NCI-H1048 (cell line): ENCODE measurements around the gene DNAH17.

ENCODE experiments used
- DNase-seq: peaks from one replicate; lab custom pipeline; 2025; lab: John Stamatoyannopoulos, UW

Gene DNAH17

DNA sequence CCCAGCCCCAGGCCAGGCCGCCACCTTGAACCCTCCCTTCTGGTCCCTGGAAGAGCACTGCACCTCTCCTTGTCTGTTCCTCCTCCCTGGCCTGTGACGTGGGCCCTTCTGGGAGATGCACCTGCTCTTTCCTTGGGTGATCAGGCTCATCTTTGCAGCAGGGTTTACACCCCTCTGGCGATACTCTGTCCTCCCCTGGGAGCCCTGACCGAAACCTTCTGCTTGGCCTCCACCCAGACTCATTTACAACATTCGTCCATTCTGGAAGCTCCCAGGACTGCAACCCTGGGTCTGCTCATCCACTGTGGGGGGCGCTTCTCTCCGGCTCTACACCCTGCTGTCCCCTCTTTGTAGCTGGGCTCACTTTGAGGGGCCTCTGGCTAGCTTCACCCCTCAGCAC lies 125.4 kb downstream of the DNAH17 start:
- no peak for DNase-seq

DNA sequence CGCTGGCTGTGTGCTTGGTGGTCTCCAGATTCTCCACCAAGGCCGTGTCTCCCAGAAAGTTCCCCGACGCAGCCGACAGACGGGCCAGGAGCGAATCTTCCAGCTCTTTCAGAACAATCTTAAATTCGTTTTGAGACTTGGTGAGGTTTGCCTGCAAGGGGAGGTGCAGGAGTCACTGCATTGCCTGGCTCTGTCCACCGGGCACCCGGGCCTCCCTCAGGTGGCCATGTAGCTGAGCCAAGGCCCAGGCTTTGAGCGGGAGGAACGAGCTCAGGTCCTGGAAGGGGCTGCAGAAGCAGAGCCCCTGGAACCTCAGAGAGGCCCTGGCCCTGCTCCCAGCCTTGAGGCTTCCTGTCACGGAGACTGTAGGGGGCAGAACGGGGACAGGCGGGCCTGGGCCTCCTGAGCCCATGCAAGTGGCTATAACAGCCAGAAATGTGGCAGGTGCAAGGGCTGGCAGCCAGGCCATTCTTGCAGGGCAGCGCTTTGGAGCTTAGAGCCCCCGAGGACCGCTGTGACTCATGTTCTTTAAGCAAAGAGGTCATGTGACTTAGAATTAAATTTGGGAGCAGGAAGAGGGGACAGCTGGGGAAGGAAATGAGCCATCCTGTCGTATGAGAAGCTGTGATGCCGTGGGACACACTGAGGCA lies 126.4 kb downstream of the DNAH17 start:
- DNase-seq, result no peak

DNA sequence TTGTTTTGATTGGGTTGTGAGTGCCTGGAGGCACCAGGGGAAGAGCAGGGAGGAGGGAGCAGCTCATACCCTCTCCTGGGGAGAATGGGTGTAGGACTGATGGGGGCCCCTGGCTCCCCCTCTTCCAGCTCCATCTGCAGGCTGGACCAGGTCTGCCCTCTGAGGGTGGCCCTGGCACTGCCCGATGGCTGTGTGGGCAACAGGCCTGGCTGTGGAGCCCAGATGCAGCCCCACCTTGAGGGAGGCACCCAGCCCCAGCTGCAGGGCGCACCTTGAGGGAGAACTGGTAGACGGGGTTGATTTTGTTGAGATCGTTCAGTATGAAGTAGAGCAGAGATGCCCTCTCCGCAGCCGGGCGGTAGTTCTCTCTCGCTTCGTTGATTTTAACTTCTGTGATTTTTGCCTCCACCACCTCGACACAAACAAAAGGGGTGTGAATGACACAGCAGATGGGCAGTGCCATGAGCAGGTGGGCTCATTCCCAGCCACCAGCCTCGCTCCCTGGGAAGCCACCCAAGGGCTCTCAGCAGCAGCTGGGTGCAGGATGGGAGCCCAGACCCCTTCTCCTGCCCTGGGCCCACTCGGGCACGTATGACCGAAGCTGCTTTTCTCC lies 127.1 kb downstream of the DNAH17 start:
- DNase-seq, result no peak

DNA sequence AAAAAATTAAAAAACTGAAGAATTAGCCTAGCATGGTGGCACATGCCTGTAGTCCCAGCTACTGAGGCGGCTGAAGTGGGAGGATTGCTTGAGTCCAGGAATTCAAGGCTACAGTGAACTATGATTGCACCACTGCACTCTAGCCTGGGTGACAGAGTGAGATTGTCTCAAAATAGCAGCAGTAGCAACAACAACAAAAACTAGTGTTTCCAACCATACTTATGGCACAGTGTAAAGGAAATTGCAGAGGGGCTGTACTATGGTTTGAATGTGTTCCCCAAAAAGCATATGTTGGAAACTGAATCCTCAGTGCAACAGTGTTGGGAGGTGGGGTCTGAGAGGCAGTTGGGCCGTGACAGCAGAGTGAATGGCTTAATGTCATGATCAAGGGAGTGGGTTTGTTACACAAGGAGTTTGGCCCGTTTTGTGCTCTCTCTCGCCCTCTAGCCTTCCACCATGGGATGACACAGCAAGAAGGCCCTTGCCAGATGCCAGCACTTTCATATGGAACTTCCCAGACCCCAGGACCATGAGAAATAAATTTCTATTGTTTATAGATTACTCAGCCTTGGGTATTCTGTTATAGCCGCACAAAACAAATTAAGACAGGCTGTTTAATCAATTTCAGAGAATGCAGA lies 128.7 kb downstream of the DNAH17 start:
- DNase-seq, result no peak

DNA sequence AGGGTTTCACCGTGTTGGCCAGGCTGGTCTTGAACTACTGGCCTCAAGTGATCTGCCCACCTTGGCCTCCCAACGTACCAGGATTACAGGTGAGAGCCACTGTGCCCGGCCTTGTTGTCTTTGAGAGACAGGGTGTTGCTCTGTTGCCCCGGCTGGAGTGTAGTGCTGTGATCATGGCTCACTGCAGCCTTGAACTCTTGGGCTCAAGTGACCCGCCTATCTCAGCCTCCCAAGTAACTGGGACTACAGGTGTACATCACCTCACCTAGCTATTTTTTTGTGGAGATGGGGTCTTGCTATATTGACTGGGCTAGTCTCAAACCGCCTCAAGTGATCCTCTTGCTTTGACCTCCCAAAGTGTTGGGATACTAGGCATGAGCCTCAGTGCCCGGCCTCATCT lies 130.4 kb downstream of the DNAH17 start:
- no peak for DNase-seq

DNA sequence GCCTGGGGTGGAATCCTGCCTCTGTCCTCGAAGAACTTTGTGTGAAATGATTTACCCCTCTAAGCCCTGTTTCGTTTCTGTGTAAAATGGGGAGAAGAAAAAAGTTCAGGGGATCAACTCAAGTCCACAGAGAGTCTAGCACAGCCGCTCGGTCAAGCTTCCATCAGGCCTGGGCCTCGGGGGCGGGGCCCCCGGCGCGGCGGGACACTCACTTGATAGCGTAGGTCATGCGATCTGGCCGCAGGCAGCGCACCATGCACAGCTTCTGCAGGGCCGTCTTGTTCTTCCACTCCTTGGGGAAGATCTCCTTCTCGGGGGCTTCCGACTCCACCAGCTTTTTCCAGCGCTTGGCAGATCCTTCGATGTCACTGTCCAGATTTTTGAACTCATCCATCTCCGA lies 132.8 kb downstream of the DNAH17 start:
- no peak for DNase-seq

DNA sequence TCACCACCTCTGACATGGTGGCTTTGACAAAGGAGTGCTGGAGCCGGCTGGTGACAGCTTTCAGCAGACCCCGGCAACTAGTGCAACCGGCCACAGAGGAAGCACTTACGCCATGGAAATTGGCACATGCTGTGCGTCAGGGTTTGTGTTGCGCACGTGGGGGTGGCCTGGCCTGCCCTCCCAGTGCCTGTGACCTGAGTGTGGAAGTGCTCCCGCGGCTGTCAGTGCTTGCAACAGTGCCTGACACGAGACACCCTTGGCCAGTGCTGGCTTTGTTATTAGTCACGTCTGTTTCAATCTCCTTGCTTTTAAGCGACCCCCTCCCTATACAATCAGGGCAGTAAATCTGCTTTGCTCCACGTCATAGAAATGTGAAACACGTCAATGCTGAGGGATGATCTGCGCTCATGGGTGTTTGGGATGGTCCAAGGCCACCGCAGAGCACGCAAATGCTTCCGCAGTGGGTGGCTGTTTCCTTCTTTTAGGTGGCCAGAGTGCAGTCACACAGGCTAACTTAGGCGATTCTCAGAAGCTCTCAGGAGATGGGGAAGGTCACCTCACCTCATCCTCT lies 134.5 kb downstream of the DNAH17 start:
- DNase-seq, result no peak

DNA sequence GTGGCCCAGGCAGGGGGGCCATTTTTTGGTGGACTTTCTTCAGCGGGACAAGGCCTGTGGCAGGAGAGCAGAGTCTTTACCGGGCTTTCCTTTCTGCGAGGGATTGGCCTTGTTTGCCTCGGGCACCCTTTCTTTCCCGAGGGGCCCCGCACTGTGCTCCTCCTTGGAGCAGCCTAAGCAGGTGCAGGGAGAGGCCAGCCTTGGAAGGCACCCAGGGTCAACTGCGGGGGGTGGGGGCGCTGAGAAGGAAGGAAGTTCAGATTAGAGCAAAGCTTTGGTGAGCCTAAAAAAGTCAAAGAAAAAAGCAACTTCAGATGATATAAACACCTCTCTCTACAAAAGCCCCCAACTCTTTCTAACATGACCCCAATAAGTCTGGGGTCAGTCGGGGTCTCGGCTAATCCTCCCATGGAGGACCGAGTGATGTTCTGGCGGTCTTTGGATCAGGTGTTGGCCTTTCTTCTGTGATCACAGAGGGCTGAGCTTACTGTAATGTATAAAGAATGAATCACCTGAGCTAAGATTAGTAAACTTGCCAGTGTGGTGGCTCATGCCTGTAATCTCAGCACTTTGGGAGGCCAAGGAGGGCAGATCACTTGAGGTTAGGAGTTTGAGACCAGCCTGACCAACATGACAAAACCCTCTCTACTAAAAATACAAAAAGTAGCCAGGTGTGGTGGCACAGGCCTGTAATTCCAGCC lies 135.8 kb downstream of the DNAH17 start:
- no peak for DNase-seq

DNA sequence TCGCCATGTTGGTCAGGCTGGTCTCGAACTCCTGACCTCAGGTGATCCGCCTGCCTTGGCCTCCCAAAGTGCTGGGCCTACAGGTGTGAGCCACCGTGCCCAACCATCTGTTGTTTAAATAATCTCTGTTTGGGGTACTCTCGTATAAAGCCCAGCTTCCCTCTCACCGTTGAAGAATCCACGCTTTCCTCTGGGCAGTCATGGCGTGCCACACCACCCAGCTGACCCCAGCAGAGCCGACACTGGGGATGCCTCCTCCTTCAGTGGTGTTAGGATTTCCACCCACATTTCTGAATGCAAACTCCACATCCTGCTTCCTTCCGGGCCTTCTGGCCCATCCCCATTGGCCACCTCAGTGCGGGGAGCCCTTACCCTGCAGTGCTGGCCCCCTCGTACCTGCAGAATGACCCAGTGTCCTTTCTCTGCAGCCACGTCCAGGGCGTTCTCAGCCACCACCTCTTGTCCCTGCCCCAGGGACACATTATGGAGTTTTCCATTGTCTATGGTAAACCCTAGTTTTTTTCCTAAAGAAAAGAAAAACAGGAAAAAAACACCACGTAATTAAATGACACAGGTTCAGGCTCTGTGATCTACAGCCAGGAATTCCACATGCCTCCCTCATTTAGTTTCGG lies 138.4 kb downstream of the DNAH17 start:
- no peak for DNase-seq

DNA sequence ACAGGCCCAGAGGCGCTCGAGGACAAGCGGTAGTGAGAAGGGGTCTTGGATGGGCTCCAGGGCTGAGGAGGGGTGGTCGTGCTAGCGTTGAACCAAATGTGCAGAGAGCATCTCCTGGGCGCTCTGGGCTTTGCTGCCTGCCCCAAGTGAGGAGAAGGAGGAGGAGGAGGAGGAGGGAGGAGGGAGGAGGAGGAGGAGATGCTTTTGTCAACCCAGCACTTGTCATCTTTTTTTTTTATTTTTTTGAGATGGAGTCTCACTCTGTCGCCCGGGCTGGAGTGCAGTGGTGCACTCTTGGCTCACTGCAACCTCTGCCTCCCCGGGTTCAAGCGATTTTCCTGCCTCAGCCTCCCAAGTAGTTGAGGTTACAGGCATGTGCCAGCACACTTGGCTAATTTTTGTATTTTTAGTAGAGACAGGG lies 138.9 kb downstream of the DNAH17 start:
- no peak for DNase-seq

DNA sequence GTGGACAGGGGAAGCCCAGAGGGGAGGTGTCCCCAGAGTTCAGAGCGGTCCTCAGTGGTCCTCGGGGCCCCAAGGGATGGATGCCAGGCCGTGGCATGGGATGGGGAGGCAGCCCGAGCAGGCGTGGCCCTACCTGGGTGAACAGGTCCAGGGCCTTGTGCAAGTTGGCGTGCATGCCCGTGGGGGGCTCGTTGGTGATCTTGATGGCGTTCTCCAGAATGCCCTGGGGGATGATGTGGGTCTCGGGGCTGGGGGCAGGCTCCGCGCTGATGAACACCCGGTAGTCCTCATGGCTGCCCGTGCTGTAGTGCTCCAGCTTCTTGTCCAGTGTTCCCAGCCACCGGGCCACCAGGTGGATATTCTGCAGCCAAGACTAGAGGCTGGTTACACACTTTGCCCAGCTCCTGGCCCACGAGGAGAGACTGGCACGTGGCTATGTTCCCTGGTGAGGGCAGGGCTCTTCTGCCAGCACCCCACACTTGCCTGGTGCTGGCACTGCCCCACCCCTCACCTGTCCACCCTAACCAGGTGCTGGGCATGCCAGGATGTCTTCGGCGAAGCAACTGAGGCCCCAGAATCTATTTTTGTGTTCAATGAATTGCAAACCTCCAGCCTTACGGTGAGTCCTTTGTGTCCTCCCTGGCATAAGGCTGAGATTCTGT lies 139.6 kb downstream of the DNAH17 start:
- DNase-seq, result no peak

DNA sequence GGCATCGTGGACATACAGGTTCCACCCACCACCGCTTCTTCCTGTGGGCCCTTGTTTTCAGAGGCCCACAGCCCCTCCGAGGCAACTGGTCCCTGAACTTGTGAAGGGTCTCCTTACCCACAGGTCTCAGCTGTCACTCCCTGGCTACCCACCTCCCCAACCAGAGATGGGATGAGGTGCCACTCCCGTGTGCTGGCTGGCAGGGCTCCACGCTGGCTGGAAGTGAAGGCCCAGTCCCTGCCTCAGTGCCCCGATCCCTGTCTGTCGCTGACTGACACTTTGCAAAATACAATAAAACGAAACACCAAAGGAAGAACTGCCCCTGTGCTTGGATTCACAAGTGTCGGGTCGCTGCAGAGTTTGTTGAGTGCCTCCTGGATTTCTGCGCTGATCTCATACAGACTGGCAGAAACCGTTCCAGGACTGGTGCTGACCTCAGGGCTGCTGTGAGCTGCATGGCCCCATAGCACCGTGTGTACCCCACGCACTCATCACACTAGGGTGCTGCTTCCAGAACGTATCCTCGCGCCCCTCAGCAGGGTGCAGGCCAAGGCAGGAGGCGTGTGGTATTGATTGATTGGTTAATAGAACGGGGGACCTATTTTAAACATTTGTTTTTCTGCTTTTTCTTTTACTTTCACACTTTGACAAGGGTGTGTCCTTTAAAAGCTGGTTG lies 141.7 kb downstream of the DNAH17 start:
- DNase-seq, result no peak

DNA sequence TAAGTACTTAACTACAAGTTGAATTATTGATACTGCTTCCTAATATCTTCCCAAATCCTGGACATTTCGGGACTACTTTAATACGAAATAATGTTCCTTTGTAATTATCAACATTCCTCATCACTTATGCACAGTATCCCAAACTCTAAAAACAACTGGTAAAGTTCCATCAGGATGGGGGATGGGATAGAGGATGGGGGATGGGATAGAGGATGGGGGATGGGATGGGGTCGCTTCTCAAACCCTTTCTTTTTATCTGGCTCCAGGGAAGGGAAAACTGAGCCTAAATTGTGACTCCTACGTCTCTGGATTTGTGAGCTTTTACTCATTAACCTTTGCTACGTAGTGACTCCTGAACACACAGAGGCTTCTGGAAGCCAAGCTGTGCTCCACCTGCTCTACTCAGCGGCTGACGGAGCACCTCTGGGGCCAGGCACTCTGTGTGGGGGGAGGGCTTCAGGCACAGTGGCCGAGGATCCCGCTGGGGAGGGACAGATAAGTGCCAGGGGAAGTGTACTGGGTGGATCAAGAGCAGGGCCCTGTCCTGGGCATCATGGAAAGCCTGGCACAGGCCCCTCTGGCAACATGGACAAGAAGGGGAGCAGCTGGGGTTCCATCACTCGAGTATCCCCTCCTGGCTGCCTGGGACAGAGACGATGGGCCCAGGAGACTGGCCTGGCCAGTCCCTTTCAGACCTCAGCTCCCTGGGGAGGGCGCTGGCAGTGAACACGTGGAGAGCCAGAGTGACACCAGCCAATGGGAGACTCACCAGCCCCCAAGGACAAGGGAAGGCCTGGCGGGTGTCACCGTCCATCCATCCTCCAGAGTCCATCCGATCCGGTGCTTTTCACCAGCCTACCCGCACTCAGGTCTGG lies 142.5 kb downstream of the DNAH17 start:
- no peak for DNase-seq

DNA sequence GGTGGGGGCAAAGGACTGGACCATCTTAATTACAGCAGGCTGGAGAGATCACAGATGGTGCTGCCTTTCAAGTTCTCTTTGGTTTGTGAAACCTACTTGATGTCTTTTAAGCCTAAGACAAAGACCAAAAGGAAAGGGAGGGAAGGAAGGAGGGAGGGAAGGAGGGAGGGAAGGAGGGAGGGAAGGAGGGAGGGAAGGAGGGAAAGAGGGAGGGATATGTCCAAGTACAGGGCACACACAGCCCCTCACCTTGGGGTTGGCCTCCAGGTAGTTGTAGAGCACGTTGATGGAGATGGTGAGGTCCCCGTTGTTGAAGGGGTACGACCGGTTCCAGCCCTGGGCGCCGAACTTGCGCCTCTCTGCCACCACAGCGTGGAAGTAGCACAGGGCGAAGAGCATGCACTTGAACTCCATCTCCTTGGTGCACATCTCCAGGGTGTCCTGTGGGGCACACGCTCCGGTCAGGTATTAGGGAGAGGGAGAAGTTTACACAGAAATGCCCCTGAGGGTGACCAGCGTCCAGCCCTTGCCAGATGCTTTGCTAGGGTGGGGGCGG lies 143.3 kb downstream of the DNAH17 start:
- DNase-seq, result no peak

DNA sequence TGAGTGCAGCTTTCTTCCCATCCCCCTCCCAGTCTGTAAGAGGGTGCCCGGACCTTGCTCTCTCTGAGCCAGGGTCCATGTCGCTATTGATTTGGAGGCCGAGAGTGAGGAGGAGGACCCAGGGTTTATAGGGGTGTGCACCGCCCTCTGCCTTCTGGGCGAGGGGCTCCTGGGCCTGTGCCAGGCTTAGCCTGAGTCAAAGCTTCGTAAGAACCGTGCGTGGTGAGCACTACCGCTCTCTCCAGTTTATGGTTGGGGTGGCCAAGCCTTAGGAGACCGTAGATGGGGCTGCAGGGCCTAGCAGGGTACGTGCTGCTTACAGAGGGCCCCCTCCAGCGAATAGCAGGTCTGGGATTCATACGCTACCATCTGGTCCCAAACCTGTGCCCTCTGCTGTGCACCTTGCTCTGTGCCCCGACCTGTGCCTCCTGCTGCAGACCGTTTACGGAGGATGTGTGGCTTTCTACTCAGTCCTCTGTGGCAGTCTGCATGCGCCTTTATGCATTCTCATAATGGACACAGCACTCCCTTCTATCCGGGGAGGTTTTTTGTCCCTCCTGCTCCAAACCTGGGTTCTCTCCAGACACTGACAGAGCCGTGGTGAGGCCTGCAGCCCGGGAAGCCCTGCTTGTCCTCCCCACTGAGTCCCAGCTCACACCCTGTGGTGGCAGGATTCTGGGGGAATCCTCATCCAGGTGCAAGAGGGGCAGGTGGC lies 144.0 kb downstream of the DNAH17 start:
- no peak for DNase-seq

DNA sequence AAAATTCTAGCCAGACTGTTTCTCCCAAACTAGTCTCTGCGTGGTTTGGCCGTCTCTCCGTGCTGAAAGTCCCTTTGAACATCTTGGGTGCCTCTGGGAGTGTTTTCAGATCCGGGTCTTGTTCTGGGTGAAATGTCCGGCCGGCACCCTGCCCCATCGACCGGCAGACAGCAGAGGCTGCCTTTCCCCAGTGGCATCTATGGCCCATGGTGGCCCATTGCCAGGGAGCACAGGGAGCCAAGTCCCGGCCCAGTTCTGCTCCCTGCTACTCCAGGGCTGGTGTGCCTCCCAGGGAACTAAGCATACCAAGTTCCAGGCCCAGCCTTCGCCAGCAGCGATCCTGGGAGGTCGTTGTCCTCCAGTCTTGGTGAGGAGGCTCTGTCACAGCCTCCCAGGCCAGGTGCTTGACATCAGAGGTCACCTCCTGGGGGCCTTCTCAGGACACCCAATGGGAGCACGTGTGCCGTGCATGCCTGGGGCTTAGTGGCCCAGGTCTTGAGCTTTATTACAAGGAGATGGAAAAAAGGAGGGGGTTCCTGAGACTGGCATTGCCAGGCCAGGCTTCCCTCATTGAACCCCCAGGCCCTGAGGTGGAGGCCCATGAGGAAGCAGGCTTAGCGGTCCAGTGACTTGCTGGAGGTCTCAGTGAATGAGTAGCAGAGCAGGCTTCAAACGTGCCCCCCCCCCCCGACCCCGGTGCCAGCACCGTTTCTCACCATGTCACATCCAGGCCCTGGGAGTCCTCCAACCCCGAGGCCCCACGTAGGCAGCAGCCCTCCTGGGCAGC lies 144.8 kb downstream of the DNAH17 start:
- no peak for DNase-seq

DNA sequence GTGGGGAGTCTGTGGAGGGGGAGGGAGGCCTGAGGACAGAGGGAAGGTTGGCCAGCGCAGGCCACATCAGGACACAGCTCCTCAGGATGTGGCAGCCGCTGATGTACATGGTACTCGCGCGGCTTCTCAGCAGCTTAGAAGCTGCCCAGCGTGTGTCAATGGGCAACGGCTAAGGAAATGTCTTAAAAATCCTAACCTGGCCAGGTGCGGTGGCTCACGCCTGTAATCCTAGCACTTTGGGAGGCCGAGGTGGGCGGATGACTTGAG lies 145.6 kb downstream of the DNAH17 start:
- DNase-seq, result no peak

DNA sequence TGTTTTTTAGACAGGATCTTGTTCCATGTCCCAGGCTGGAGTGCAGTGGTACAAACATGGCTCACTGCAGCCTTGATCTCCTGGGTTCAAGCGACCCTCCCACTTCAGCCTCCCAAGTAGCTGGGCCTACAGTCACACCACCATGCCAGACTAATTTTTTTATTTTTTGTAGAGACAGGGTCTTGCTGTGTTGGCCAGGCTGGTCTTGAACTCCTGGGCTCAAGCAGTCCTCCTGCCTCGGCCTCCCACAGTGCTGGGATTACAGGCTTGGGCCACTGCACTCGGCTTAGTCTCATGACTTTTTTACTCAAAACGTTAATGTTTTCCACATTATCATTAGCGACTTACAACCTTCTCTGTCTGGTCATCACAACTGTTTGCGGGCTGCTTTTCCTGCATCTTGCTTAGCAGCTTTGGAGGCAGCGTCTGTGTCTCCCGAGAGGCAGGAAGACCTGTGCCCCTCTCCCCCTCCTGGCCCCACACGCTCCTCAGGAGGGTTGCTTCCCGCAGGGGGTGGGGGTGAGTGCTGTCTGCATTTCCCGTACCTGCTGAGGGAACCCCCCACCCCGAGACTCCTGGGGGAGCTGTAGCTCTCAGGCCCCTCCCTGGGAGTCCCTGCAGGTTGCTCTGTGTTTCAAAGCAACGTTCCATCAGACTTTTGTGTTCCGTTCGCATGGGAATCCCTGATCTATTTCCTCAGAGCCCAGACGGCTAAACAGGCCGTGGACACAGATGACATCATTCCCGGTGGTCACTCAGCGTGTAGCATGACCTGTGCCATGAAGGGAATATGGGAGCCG lies 146.1 kb downstream of the DNAH17 start:
- DNase-seq, result no peak
